Thymus (tissue), 11 donors: ENCODE data around the gene SUMF1. TPM values are rescaled to one million over a fixed set of nuclear protein-coding genes. Genes with fewer than 3 reads are reported as not detected.

Experiments
- DNase-seq, 9 donors: peaks; one replicate each; pipeline ENCODE4 v3.0.0-alpha.2; 2013; ENCODE audit warnings: low spot score in 9 of 9, low read depth in 6 of 9, missing footprints in 1 of 9
- H3K27ac ChIP-seq, 2 donors: one replicate each; pipeline ENCODE4 v1.5.1; 2013; ENCODE audit warnings: control low read depth in 1 of 2, low read depth in 1 of 2, low read length in 1 of 2, mild to moderate bottlenecking in 1 of 2, moderate library complexity in 1 of 2
- H3K27me3 ChIP-seq, 2 donors: one replicate each; pipeline ENCODE4 v1.5.1; 2013; ENCODE audit warnings: low read length in 1 of 2; ENCODE audit not compliant: control insufficient read depth in 2 of 2, insufficient read depth in 1 of 2
- H3K36me3 ChIP-seq, 2 donors: one replicate each; pipeline ENCODE4 v1.5.1; 2013; ENCODE audit warnings: low read length in 1 of 2, mild to moderate bottlenecking in 1 of 2, moderate library complexity in 1 of 2; ENCODE audit not compliant: control insufficient read depth in 2 of 2, insufficient read depth in 2 of 2
- H3K4me1 ChIP-seq, 2 donors: one replicate each; pipeline ENCODE4 v1.5.1; 2013; ENCODE audit warnings: low read length in 2 of 2; ENCODE audit not compliant: control insufficient read depth in 2 of 2, insufficient read depth in 2 of 2
- H3K4me3 ChIP-seq, 2 donors: one replicate each; pipeline ENCODE4 v1.5.1; 2013; ENCODE audit warnings: low read length in 2 of 2, control low read depth in 1 of 2, mild to moderate bottlenecking in 1 of 2
- H3K9me3 ChIP-seq, 2 donors: one replicate each; pipeline ENCODE4 v1.5.1; 2013; ENCODE audit warnings: low read length in 1 of 2, mild to moderate bottlenecking in 1 of 2; ENCODE audit not compliant: control insufficient read depth in 2 of 2, insufficient read depth in 1 of 2
- WGBS: extraction: QIAGEN DNeasy Blood & Tissue Kit; methylation state at CpG from one replicate; pipeline ENCODE4 v1.1.7; 2013; 5-methylcytosine and 5-hydroxymethylcytosine counted together
- polyA plus RNA-seq: library from polyadenylated mRNA; stranded (reverse); fragments of 200-250 nt; gene quantifications from one replicate; pipeline ENCODE4 v1.2.3, GENCODE V29; 2013
- total RNA-seq: library from RNA; stranded (reverse); fragments of 120-200 nt; gene quantifications from one replicate; pipeline ENCODE4 v1.2.4, GENCODE V29; 2013
- donor health status: healthy.

SUMF1 gene
- total and polyA plus RNA-seq, 2 donors, result 14.1 to 18.6 TPM

DNA sequence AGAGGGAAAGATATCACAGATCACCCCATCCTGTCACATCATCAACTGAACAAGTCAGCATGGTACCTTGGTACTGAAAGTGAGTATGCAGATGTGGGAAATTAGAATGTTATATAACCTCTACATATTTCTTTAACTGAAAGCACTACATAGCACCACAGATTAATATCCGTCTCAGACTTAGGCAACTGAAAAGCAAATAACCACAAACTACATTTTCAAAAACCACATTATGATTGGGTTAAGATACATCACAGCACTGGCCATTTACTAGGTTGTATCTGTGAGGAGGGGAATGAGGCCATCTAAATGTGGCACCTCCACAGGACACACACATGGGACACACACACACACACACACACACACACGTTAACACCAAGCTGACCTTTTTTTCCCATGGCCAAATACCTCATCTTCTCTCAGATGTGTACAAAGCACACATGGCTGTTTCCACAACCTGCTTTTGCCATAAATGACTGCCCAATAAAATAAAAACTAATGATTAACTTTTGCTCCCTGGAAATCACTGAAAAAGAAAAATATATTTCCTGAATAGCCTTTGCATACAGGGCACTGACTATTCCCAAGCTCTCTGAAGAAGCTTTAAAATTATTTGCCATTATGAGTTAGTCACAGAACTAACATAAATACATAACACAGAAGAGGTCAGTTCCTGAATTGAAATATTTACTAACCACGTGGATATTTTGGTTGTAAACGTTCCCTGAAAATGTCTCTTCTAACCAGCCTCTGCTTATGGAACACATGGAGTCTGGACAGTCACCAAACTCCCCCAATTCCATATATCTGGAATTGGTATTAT lies 60.1 kb downstream of the SUMF1 start:
- DNase-seq, result no peak
- WGBS, result 90% methylated on average over 4 of the region's 4 CpGs
- no peaks in the 10 kb centered on the region for H3K9me3 ChIP-seq
- peaks cover 0 to 11% of the 10 kb centered on the region in 2 donors for H3K36me3 ChIP-seq
- H3K4me3 ChIP-seq, result no peak overlapping the region
- H3K27me3 ChIP-seq, result no peaks in the 10 kb centered on the region
- no peak overlapping the region for H3K27ac ChIP-seq
- peaks cover 0 to 8% of the 10 kb centered on the region in 2 donors for H3K4me1 ChIP-seq

DNA sequence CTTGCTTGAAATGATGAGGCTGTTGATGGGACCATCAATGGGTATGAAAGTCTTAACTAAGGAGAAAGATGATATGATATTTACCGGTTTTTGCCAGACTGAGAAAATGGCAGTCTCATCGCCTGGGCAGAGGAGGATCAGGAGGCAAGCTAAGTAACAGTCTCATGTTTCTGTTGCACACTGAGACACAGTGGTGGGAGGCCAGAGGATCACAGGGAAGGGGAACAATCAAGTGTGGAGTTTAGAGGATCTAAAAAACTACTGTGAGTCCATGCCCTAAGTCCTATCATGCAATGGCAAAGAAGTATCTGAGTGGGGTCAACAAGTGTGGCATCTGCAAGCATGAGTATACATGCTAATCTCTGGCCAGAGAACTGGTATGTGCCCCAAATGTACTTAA lies 62.2 kb downstream of the SUMF1 start:
- no peak overlapping the region for H3K4me3 ChIP-seq
- no peak overlapping the region for H3K27ac ChIP-seq
- H3K9me3 ChIP-seq, result no peaks in the 10 kb centered on the region
- H3K4me1 ChIP-seq, result peaks cover 0 to 8% of the 10 kb centered on the region in 2 donors
- 98% methylated on average over 2 of the region's 2 CpGs for WGBS
- no peak for DNase-seq
- H3K36me3 ChIP-seq, result peaks cover 0 to 3% of the 10 kb centered on the region in 2 donors
- no peaks in the 10 kb centered on the region for H3K27me3 ChIP-seq

DNA sequence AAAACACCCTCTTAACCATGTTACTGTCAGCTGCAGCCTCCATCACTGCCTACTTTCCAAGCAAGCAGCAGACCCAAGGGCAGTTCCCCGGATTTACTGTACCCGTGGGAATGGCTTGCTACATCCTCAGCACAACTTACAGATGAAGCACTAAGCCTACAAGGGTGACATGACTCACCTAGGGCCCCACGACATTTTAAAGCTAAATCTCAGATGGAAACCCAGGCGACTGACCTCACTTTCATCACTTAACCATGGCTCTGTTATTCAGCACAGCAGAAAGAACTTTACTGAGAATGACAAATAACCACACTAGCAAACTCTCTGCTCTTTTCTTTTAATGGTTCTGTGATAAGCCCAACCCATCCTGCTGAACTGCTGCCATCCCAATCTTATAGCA lies 65.6 kb downstream of the SUMF1 start:
- H3K4me3 ChIP-seq, result no peak overlapping the region
- 98% methylated on average over 4 of the region's 4 CpGs for WGBS
- no peaks in the 10 kb centered on the region for H3K9me3 ChIP-seq
- H3K27ac ChIP-seq, result no peak overlapping the region
- no peaks in the 10 kb centered on the region for H3K27me3 ChIP-seq
- peaks cover under 1 to 3% of the 10 kb centered on the region in 2 donors for H3K36me3 ChIP-seq
- no peak for DNase-seq
- no peaks in the 10 kb centered on the region for H3K4me1 ChIP-seq

DNA sequence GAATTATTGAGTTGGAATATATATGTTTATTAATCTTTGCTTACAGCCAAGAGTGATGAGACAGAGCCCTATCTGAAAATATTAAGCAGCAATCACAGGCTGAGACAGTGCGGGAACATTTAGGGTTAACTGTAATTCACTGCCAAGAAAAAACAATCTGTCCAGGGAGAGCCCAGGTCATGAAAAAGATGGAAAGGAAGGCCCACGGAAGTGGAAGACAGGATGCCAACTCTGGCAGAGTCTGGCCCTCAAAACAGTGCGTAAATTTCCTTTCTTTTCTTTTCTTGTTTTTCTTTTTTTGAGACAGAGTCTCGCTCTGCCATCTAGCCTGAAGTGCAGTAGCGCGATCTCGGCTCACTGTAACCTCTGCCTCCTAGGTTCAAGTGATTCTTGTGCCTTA lies 67.6 kb downstream of the SUMF1 start:
- Histone ChIP-seq H3K4me1 (no peaks in the 10 kb centered on the region), H3K27ac (no peak overlapping the region), H3K4me3 (no peak overlapping the region), H3K36me3 (peaks cover 3 to 5% of the 10 kb centered on the region in 2 donors), H3K27me3 (no peaks in the 10 kb centered on the region), H3K9me3 (no peaks in the 10 kb centered on the region)
- DNase-seq, result no peak
- WGBS, result 98% methylated on average over 7 of the region's 7 CpGs

DNA sequence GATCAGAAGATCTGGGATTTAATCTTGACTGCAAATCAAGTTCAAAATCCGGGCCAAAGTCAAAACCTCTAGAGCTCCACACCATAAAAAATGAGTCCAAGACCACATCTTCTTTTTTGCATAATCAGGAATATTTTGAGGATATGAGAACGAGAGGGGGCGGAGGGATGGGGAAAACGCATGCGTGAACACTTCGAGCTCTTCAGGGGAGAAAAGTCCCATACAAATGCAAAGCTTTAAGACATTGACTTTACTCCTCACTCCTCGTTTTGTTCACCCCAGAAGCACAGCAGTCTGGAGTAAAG lies 68.2 kb downstream of the SUMF1 start:
- Histone ChIP-seq H3K36me3 (peaks cover 3 to 9% of the 10 kb centered on the region in 2 donors), H3K27me3 (no peaks in the 10 kb centered on the region), H3K4me1 (no peaks in the 10 kb centered on the region), H3K4me3 (no peak overlapping the region), H3K27ac (no peak overlapping the region), H3K9me3 (no peaks in the 10 kb centered on the region)
- 96% methylated on average over 7 of the region's 7 CpGs for WGBS
- DNase-seq, result no peak

DNA sequence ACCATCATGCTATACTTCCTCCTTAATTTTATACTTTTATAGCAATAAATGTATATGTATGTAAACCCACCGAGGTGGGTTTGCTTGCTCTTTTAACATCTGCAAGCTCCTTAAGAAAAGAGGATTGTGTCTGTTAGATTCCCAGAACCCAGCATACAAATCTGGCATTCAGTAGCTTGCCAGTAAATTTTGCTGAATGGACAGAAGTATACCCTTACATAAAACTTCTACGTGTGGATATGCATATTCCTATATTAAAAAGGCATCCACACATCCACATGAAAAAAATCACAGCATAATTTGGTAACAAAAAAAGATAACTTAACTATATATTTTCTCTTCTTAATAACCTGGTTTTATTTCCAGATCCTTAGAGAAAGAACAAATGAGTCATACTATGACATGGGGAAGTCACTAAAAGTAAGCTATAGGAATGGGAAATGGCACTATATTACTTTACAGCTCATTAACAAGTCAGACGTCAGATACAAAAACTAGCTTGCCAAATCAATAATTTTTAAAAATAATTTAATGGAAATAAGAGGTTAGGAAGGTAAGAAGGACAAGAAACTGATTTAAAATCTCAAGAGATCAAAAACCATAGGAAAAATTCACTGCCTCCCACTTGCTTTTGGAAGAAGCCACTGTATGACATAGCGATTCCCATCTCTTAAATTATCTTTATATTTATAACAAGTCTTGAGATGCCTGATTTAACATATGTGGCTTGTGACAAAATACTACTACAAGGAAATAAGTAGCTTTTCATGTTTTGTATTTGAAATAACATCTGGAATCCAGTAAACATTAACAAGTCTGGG lies 68.7 kb downstream of the SUMF1 start:
- Histone ChIP-seq H3K4me1 (no peaks in the 10 kb centered on the region), H3K27ac (no peak overlapping the region), H3K27me3 (no peaks in the 10 kb centered on the region), H3K9me3 (no peaks in the 10 kb centered on the region), H3K4me3 (no peak overlapping the region), H3K36me3 (peaks cover 3 to 6% of the 10 kb centered on the region in 2 donors)
- no peak for DNase-seq
- WGBS, result 97% methylated on average over 4 of the region's 4 CpGs

DNA sequence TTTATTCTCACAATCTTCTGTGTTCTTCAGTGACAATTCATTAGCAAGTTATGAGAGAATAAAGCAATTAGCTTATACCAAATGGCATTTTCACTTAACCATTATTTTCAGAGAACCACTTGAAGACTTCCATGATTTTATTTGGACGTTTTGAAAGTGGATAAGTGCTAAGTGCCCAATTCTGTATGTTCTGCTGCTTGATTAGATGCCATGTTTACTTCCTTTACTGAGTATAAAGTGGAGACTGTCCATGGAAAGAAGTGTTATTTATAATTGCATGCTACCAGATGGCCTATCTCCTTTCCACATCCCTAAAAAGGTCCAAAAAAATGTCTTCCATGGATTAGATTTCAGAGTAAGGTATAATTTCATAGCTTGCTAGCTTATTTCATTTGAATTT lies 69.6 kb downstream of the SUMF1 start:
- 94% methylated on average over 1 of the region's 1 CpG for WGBS

DNA sequence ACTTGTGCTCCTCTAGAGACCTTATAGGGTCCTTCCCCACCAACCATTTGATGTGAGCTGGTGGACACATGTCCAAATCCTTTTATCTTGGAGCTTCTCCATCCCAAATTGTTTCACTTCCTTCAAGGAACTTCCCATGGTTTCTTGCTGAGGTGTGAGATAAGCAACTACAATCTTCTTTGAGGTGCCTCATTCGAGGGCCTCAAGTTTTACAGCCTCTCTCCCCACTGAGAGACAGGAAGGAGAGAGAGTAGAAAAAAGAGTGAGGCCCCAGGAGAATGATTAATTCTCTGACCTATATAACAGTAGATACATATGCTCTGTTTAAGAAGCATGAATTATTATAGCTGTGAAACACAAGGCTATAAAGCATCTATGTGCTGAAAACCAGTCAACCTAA lies 70.5 kb downstream of the SUMF1 start:
- Histone ChIP-seq H3K4me3 (no peak overlapping the region), H3K4me1 (no peaks in the 10 kb centered on the region), H3K9me3 (no peaks in the 10 kb centered on the region), H3K36me3 (peaks cover 3 to 6% of the 10 kb centered on the region in 2 donors), H3K27ac (no peak overlapping the region), H3K27me3 (no peaks in the 10 kb centered on the region)
- DNase-seq, result no peak
- 58% methylated on average over 1 of the region's 1 CpG for WGBS

More for the DNA sequence above, 69.6 kb downstream of the SUMF1 start:
- DNase-seq, result no peak
- H3K36me3 ChIP-seq, result peaks cover 3 to 6% of the 10 kb centered on the region in 2 donors
- no peaks in the 10 kb centered on the region for H3K27me3 ChIP-seq
- no peaks in the 10 kb centered on the region for H3K4me1 ChIP-seq
- H3K4me3 ChIP-seq, result no peak overlapping the region
- no peak overlapping the region for H3K27ac ChIP-seq
- H3K9me3 ChIP-seq, result no peaks in the 10 kb centered on the region

DNA sequence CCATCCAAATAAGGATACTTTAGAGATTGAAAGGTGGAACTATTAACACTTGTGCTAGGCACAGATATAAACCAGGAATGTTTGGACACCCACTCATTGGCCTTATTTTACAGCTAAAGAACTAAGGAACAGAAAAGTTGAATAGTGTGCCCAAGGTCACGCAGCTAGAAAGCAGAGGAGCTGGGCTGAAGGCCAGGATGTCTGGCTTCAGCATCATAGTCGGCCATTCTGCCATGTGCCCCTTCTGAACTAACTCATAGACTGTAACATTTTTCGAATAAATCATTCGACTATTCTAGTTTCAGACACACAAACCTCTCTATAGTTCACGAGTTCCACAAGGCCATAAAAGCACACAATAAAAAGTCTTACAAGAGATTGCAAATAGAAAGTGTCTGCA lies 71.1 kb downstream of the SUMF1 start:
- H3K36me3 ChIP-seq, result peaks cover 3 to 6% of the 10 kb centered on the region in 2 donors
- WGBS, result 95% methylated on average over 5 of the region's 5 CpGs
- no peak overlapping the region for H3K4me3 ChIP-seq
- no peak for DNase-seq
- H3K9me3 ChIP-seq, result no peaks in the 10 kb centered on the region
- no peak overlapping the region for H3K27ac ChIP-seq
- H3K27me3 ChIP-seq, result no peaks in the 10 kb centered on the region
- no peaks in the 10 kb centered on the region for H3K4me1 ChIP-seq
